Psoas muscle (tissue), 8 donors: Measurements from ENCODE around the gene SATB2. TPM values are rescaled to one million over a fixed set of nuclear protein-coding genes. Genes with fewer than 3 reads are reported as not detected.

Experiments used
- ATAC-seq, 4 donors: fragments of 200-7000 bp; cut with Tn5 transposase; one replicate each; pipeline ENCODE4 v1.9.1; 2020; ENCODE audit warnings: moderate library complexity in 3 of 4, mild to moderate bottlenecking in 2 of 4
- DNase-seq, 2 donors: peaks; one replicate each; pipeline ENCODE4 v3.0.0-alpha.2; 2020
- H3K27ac ChIP-seq: fragments of 200-600 bp; one replicate; pipeline ENCODE4 v1.8.0; 2022
- H3K27me3 ChIP-seq, 3 donors: fragments of 200-600 bp in 1 of 3; one replicate each; pipeline versions ENCODE4 v1.6.1 to v1.8.0; 2013 to 2022; ENCODE audit warnings: low read length in 2 of 3, mild to moderate bottlenecking in 2 of 3, moderate library complexity in 1 of 3; ENCODE audit not compliant: insufficient read depth in 3 of 3
- H3K36me3 ChIP-seq, 2 donors: fragments of 200-600 bp in 1 of 2; one replicate each; pipeline versions ENCODE4 v1.6.1 to v1.8.0; 2013 to 2022; ENCODE audit warnings: low read depth in 1 of 2, mild to moderate bottlenecking in 1 of 2, moderate library complexity in 1 of 2; ENCODE audit not compliant: insufficient read depth in 1 of 2
- H3K4me1 ChIP-seq: fragments of 200-600 bp; one replicate; pipeline ENCODE4 v1.8.0; 2022
- H3K4me3 ChIP-seq: fragments of 200-600 bp; one replicate; pipeline ENCODE4 v1.8.0; 2022; ENCODE audit warnings: mild to moderate bottlenecking
- H3K9me3 ChIP-seq: fragments of 200-600 bp; one replicate; pipeline ENCODE4 v1.8.0; 2022
- WGBS, 3 donors: extraction: QIAGEN DNeasy Blood & Tissue Kit; methylation state at CpG; one replicate each; pipeline versions ENCODE4 v1.1.6 to v1.1.7; 2013; 5-methylcytosine and 5-hydroxymethylcytosine counted together
- intact Hi-C, 2 donors: fragments of 100-400 bp; cut with DNase I; formaldehyde crosslinking; loops; one replicate each; pipeline versions ENCODE4 v1.11.0 to v1.14.2; 2022
- polyA plus RNA-seq, 3 donors: library from polyadenylated mRNA; stranded (reverse); fragments of 200-250 nt; gene quantifications; one replicate each; pipeline ENCODE4 v1.2.3, GENCODE V29; 2013
- total RNA-seq, 4 donors: library from RNA; stranded (reverse); fragmentation: NEBNext Ultra II Directional in 2 of 4; extraction: Animal tissue kit (Norgen Biotek cat#: 25700) in 2 of 4; gene quantifications; one replicate each; pipeline versions ENCODE4 v1.2.1 to v1.2.4, GENCODE V29; 2021 to 2023
- TF ChIP-seq, protein P1 (sequence below): fragments of 200-600 bp; IDR thresholded peaks from one replicate; pipeline ENCODE4 v1.8.0; 2022; ENCODE audit warnings: antibody characterized with exemption
- donor health status: healthy with polysubstance abuse.
- donor health status: DM: no; HTN: no; CAD: no; lungs with moderate emphysema.
- donor health status: Bipolar disorder and iron deficiency.
- donor health status: healthy.
- donor health status: DM: yes; HTN: yes; CAD: no.
- donor health status: DM: no; HTN: no; CAD: no.
- donor health status: DM: no; HTN: no; CAD: no.
- donor health status: DM: yes; HTN: yes; CAD: no.

The SATB2 gene
- total and polyA plus RNA-seq, 7 donors: 0.46 to 2.4 (median 1.6) TPM

DNA sequence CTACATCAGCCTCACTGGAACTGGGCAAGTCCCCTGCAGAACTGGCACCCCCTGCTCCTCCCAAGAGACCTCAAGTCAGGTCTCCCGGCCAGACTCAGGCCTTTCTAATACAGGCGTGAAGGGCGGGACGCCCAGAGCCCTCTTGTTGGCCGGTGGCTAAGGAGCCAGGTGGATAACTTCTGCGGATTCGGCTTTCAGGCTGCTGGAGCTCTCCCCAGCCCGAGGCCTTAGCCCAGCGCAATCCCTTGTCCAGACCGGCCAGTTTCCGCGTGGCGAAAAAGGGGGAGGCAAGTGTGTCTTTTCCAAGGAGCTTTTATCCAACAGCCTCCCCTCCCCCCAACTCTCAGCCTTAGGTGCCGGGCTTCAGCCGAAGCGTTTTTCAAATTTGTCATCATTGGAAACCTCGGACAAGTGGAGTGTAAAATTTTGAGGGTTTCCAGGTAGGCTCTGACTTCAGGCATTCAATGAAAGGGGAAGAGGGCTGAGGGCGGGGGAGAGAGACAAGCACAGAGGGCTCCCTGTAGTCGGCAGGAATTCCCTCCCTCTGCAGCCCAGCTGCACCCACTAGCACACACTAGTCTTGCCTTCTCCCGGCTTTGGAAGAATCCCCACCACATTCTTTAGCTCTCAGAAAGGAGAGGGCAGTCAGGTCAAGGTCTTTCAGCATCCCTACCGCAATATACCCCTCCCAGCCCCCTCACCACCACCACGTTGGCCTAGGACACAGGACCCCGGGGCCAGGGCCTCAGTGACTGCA is 9.5 kb upstream of the SATB2 start:
- Histone ChIP-seq H3K27me3 (peaks cover 0 to 99% (median 66%) of the 10 kb centered on the region in 3 donors), H3K9me3 (no peaks in the 10 kb centered on the region), H3K27ac (no peak overlapping the region), H3K36me3 (no peaks in the 10 kb centered on the region), H3K4me3 (no peak overlapping the region), H3K4me1 (peaks cover 47% of the 10 kb centered on the region)
- TF ChIP-seq, protein P1, sequence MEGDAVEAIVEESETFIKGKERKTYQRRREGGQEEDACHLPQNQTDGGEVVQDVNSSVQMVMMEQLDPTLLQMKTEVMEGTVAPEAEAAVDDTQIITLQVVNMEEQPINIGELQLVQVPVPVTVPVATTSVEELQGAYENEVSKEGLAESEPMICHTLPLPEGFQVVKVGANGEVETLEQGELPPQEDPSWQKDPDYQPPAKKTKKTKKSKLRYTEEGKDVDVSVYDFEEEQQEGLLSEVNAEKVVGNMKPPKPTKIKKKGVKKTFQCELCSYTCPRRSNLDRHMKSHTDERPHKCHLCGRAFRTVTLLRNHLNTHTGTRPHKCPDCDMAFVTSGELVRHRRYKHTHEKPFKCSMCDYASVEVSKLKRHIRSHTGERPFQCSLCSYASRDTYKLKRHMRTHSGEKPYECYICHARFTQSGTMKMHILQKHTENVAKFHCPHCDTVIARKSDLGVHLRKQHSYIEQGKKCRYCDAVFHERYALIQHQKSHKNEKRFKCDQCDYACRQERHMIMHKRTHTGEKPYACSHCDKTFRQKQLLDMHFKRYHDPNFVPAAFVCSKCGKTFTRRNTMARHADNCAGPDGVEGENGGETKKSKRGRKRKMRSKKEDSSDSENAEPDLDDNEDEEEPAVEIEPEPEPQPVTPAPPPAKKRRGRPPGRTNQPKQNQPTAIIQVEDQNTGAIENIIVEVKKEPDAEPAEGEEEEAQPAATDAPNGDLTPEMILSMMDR: no peak
- WGBS, 3 donors: 16 to 33% (median 23%) methylated on average over 22 to 23 of the region's 23 CpGs
- DNase-seq: peak in 1 of 2 donors; percentile 49
- ATAC-seq: no peak
- intact Hi-C loops: no loop called here

DNA sequence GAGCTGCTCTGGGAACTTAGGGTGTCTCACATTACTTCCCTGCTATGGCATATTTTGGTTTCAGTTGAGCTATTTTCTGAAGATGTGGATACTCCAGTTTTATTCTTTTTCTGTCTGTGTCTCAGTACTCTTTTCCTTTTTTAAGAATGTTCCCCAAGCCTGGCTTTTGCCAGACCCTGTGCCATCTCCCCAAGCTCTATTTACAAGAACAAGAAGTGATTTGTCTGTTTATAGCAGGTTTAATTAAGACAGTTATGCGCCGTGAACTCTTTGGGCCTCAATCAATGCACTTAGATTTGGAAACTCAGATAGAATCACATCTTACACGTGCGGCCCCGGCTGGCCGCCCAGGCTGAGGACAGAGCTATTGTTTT is 8.9 kb upstream of the SATB2 start:
- ATAC-seq (no peak), DNase-seq (no peak)
- Histone ChIP-seq H3K4me1 (peaks cover 47% of the 10 kb centered on the region), H3K27me3 (peaks cover 0 to 99% (median 69%) of the 10 kb centered on the region in 3 donors), H3K4me3 (no peak overlapping the region), H3K36me3 (no peaks in the 10 kb centered on the region), H3K9me3 (no peaks in the 10 kb centered on the region), H3K27ac (no peak overlapping the region)
- intact Hi-C loops: no loop called here
- 21 to 41% (median 29%) methylated on average over 6 of the region's 6 CpGs for WGBS, 3 donors
- TF ChIP-seq, protein P1: no peak

DNA sequence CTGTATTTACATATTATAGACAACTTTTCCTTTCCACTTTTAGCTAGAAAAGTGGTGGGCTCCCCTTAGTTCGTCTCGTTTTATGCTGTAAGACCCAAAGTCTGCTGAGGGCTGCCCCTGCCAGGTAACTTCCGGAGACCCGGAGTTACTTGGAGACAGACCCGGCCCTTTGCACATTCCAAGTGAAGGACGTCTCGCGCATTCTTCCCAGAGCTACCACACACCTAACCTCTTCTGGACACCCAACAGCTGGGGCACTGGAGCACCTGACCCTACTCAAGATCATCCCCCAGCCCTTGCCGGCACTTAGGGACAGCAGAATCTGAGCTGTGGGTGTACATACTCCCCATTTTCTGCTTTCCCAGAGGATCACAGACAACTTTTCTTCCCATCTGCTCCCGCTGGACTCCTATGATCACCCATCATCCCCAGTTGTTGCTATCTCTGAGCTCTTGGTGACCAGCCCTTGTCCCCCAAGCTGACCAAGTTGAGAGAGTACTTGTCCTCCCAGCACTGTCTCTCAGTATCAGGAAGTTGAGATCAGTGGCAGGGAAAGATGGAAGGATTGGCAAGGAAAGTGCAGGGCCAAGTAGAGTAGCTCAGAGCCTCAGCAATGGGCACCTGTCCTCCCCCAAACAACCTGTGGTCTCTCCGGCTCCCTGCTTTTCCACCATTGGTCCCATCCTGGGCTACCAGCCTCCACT is 8.4 kb upstream of the SATB2 start:
- TF ChIP-seq, protein P1: no peak
- Histone ChIP-seq H3K36me3 (no peaks in the 10 kb centered on the region), H3K4me1 (peaks cover 44% of the 10 kb centered on the region), H3K9me3 (no peaks in the 10 kb centered on the region), H3K27ac (no peak overlapping the region), H3K27me3 (peaks cover 0 to 99% (median 65%) of the 10 kb centered on the region in 3 donors), H3K4me3 (no peak overlapping the region)
- intact Hi-C loops: no loop called here
- WGBS, 3 donors: 25 to 39% (median 29%) methylated on average over 11 of the region's 11 CpGs
- DNase-seq: no peak
- ATAC-seq: no peak

DNA sequence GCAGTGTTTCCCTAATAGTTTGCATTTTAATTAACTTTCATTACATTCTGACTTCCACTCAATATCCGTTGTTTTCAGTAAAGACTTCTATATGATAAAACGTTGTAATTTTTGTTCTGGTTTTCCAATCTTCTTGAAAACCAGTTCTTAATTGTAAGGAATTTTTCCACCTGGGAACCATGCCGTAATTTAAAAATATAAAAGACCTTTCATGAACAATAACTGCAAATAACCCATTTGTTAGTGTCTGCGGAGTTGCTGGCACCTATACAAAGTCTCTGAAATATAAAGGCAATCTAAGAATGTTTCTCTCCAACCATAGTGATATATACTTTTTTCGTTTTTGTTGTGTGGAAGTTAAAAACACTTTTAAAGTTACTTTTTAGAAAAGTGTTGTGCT is 7.7 kb upstream of the SATB2 start:
- WGBS, 3 donors: 16 to 28% (median 27%) methylated on average over 5 of the region's 5 CpGs
- TF ChIP-seq, protein P1: no peak
- ATAC-seq (no peak), DNase-seq (no peak)
- no peak overlapping the region for H3K4me3 ChIP-seq
- intact Hi-C loops: no loop called here
- peaks cover 40% of the 10 kb centered on the region for H3K4me1 ChIP-seq
- H3K27ac ChIP-seq: no peak overlapping the region
- peaks cover 0 to 99% (median 58%) of the 10 kb centered on the region in 3 donors for H3K27me3 ChIP-seq
- no peaks in the 10 kb centered on the region for H3K9me3 ChIP-seq
- H3K36me3 ChIP-seq: no peaks in the 10 kb centered on the region
